GM12801 (cell line): ENCODE data around the gene KARS1.

Experiments
- TF ChIP-seq, protein P1 (sequence below): IDR thresholded peaks from one replicate; pipeline ENCODE4 v1.5.1; 2011; ENCODE audit warnings: control low read depth; ENCODE audit not compliant: insufficient read length; ENCODE audit errors: extremely low read depth

Gene KARS1

DNA sequence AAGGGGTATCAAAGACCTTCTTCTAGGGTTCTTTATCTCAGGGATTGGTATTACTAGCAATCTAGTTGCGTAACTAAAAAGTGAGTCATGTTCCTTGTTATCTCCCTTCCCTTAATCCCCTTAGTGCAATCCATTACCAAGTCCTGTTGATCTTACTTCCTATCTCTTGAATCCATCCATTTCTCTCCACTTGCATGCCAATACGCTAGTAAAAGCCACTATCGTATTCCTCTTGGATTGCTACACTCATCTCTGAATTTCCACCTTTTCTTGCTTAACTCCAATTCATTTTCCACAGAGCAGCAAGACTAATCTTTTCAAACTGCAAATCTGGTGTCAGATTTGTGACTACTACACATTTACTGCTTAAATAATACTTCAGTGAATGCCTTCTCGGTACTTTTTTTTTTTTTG lies 22.5 kb downstream of the KARS1 start:
- TF ChIP-seq, protein P1, sequence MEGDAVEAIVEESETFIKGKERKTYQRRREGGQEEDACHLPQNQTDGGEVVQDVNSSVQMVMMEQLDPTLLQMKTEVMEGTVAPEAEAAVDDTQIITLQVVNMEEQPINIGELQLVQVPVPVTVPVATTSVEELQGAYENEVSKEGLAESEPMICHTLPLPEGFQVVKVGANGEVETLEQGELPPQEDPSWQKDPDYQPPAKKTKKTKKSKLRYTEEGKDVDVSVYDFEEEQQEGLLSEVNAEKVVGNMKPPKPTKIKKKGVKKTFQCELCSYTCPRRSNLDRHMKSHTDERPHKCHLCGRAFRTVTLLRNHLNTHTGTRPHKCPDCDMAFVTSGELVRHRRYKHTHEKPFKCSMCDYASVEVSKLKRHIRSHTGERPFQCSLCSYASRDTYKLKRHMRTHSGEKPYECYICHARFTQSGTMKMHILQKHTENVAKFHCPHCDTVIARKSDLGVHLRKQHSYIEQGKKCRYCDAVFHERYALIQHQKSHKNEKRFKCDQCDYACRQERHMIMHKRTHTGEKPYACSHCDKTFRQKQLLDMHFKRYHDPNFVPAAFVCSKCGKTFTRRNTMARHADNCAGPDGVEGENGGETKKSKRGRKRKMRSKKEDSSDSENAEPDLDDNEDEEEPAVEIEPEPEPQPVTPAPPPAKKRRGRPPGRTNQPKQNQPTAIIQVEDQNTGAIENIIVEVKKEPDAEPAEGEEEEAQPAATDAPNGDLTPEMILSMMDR = no peak

DNA sequence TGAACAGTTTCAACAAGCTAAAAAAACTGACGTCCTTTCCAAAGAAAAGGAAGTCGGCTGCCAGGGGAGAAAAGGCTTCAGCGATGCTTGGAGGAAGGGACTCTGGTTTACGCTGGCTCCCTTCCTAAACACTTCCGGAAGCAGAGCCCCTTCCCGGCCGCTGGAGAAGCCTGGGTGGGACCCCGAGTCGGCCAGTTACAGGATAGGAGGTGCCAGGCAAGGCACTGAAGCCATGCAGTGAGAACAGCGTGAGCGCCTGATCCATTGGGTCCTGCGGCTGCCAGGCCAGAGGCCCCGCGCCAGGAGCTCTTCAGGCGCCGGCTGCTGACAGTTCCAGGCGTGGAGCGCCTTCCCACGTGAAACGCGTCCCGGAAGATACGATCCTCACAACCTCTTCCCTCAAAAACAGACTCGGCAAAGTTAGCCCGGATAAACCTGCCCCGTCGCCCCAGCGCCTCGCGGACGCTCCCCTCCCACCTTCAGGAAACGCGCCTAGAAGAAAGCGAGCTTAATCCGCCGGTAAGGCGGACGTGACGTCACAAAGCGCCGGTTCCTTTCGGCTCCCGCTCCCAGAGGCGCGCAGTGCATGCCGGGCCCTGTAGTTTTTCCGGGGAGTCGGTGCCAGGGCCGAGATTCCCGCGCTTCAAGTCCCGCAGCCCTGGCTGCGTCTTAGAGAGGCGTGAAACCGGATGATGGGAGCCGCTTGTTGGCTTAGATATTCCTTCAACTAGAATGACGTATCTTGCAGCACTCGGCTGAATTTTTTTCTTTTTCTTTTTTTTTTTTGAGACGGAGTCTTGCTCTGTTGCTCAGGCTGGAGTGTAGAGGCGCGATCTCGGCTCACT lies 24.5 kb downstream of the KARS1 start, which contains the start of gene ADAT1:
TSS of gene ADAT1 (minus strand) at position 521 of the 845 bp plus-strand sequence. CDS start 2,482 bp downstream, outside the sequence.
- TF ChIP-seq, protein P1 = no peak

DNA sequence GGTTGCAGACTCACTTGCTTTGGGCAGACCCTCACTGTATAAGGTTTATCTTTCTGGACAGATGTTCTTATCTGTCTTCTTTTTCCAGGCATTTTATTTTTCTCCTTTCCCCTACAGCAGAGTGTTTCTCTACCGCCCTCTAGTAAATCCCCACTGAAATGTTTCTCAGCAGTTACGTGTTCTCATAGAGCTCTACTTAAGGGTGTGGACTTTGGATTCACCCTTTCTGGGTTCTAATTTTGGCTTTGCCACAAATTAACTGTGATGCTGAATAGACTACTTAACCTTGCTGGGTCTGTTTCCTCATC lies 26.3 kb downstream of the KARS1 start:
- TF ChIP-seq, protein P1 = no peak

DNA sequence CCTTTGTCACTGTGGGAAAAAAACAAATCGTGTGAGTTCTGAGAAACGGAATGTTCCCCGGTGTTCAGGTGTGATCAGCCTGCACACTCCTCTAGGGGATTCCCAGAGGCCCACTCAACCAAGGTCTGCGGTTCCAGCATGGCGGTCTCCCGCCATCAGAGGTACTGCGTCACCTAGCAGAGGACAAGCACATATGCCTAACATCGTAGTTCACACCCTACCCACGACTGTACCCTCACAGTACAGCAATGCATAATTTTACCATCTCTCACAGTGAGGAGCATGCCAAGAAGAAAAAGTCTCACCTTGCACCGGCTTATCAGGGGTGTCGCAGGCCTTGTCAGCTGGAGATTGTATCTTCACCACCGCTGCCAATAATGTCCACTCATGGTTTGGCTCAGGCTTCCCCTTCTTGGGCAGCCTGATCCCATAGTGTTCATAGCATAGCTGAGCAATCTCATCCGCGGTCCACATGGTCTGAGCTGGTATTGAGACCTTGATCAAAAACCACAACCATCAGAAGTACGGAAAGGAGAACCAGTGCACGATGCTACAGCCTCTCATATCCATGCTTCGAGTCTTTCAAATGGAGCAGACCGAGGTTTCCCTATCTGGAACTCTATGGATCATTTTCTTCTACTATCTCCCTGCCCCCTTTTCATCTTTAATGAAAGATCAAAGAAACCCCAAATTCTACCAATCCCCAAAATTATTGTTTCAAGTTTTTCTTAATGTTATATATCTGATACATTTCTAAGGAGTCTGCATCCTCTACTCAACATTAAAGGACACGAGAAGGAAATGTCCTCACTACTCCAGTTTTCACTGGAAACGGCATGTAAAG lies 26.9 kb downstream of the KARS1 start:
- TF ChIP-seq, protein P1 = no peak

DNA sequence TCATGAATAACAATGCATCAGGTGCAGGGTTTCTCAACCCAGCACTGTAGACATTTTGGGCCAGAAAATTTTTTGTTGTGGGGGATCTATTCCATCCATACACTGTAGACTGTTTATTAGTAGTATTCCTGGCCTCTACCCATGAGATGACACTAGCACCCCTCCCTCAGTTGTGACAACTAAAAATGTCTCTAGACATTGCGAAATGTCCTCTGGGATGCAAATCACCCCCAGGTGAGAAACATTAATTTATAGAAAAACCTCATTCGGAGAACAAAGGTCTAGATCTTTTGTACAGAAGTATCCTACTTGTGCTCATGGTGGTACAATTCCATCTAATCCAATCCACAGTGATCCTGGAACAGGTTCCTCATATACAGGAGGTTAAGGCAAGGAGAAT lies 28.7 kb downstream of the KARS1 start:
- TF ChIP-seq, protein P1 = no peak

DNA sequence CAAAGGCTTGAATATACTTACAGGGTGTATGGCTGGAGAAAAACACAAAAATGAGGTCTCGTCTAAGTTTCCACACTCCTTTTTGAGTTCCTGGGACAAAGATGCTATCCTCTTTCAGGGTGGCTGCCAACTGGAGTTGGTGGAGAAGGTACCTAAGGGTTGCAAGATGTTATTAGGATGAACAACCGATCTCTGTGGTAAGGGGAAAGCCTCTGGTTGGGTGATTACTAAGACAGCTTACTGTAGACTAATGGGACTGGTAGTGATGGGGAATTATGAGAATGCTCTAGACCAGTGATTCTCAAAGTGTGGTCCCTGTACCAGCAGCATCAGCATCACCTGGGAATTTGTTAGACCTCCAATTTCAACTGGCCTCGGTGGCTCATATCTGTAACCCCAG lies 30.3 kb downstream of the KARS1 start:
- TF ChIP-seq, protein P1 = no peak

DNA sequence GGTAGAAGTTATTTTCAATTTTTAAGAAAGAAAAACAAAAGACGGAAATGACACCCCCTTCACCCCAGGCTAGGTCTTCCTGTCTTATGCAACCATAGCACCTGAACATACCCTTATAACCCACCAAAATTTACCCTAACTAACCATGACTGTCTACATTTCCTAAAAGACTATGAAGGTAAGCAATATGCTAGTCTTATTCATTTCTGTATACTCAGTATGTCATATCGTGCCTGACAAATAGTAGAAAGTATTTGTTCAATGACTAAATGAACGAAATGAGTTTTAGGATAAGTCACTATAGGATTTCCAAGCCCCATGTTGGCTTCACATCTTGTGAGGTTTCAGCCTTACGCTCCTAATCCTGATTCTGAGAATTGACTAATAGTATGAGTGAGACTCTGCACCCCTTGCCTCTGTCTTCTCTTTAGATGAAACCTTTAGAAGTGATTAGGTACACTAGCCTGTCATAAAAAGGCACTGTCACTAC lies 30.9 kb downstream of the KARS1 start:
- TF ChIP-seq, protein P1 = no peak
